ENCODE data around the gene RAB11FIP4.

GRCh38 chr17:31461227-31461810 lies 69.8 kb downstream of the RAB11FIP4 start:
- TF ChIP-seq CTCF (IDR thresholded peaks at IDR 0.05; ENCODE audit: low read depth, low read length, poor library complexity, severe bottlenecking) (no peak), EZH2phosphoT487 (IDR thresholded peaks at IDR 0.05; ENCODE audit: borderline replicate concordance, low read length) (no peak)
